H9 (cell line): ENCODE results near the gene MYCBPAP. TPM values are rescaled to one million over a fixed set of nuclear protein-coding genes. Genes with fewer than 3 reads are reported as not detected.

Source experiments
- DNase-seq: peaks from one replicate; pipeline ENCODE4 v3.0.0-alpha.2; 2017
- H2AFZ ChIP-seq: one replicate; pipeline ENCODE4 v1.6.1; 2013; ENCODE audit warnings: mild to moderate bottlenecking, low read length, control low read depth, moderate library complexity
- H2AK5ac ChIP-seq: 2 replicates; pipeline ENCODE4 v1.6.1; 2013; ENCODE audit warnings: low read length, control low read depth, mixed read lengths; ENCODE audit not compliant: insufficient read length
- H2BK120ac ChIP-seq: one replicate; pipeline ENCODE4 v1.6.1; 2013; ENCODE audit warnings: low read depth, mild to moderate bottlenecking, low read length, control low read depth, inconsistent platforms; ENCODE audit not compliant: poor library complexity, severe bottlenecking
- H2BK12ac ChIP-seq: 2 replicates; pipeline ENCODE4 v1.6.1; 2013; ENCODE audit warnings: low read length, control low read depth, mixed read lengths, low read depth; ENCODE audit not compliant: insufficient read length
- H2BK15ac ChIP-seq: 2 replicates; pipeline ENCODE4 v1.6.1; 2013; ENCODE audit warnings: low read depth, low read length, control low read depth
- H2BK20ac ChIP-seq: one replicate; pipeline ENCODE4 v1.6.1; 2013; ENCODE audit warnings: low read depth, mild to moderate bottlenecking, low read length, control low read depth, inconsistent platforms; ENCODE audit not compliant: poor library complexity, severe bottlenecking
- H2BK5ac ChIP-seq: 2 replicates; pipeline ENCODE4 v1.6.1; 2013; ENCODE audit warnings: low read length, control low read depth, mixed read lengths; ENCODE audit not compliant: insufficient read length
- H3K14ac ChIP-seq: 2 replicates; pipeline ENCODE4 v1.6.1; 2013; ENCODE audit warnings: low read length, control low read depth; ENCODE audit not compliant: insufficient read depth
- H3K18ac ChIP-seq: 2 replicates; pipeline ENCODE4 v1.6.1; 2013; ENCODE audit warnings: low read depth, mild to moderate bottlenecking, mixed read lengths, low read length, control low read depth; ENCODE audit not compliant: insufficient read length
- H3K23ac ChIP-seq: 2 replicates; pipeline ENCODE4 v1.6.1; 2013; ENCODE audit warnings: low read length, control low read depth, mixed read lengths, low read depth; ENCODE audit not compliant: insufficient read length
- H3K23me2 ChIP-seq: 2 replicates; pipeline ENCODE4 v1.6.1; 2013; ENCODE audit warnings: low read depth, mild to moderate bottlenecking, mixed read lengths, low read length, control low read depth; ENCODE audit not compliant: insufficient read length, poor library complexity, severe bottlenecking
- H3K27ac ChIP-seq: 2 replicates; pipeline ENCODE4 v1.5.1; 2013; ENCODE audit warnings: low read length, control low read depth, mixed read lengths, low read depth; ENCODE audit not compliant: insufficient read length
- H3K27me3 ChIP-seq: 2 replicates; pipeline ENCODE4 v1.6.1; 2013; ENCODE audit warnings: low read length, control low read depth, inconsistent platforms; ENCODE audit not compliant: insufficient read depth
- H3K4ac ChIP-seq: 2 replicates; pipeline ENCODE4 v1.6.1; 2013; ENCODE audit warnings: low read depth, mild to moderate bottlenecking, control low read depth, inconsistent platforms, low read length, moderate library complexity
- H3K4me1 ChIP-seq: 2 replicates; pipeline ENCODE4 v1.6.1; 2013; ENCODE audit warnings: low read length, control low read depth, inconsistent platforms; ENCODE audit not compliant: insufficient read depth
- H3K4me2 ChIP-seq: 2 replicates; pipeline ENCODE4 v1.6.1; 2013; ENCODE audit warnings: low read length, control low read depth, mixed read lengths; ENCODE audit not compliant: insufficient read length, insufficient read depth
- H3K56ac ChIP-seq: 2 replicates; pipeline ENCODE4 v1.6.1; 2013; ENCODE audit warnings: low read depth, mild to moderate bottlenecking, mixed read lengths, low read length, control low read depth; ENCODE audit not compliant: insufficient read length
- H3K79me1 ChIP-seq: 2 replicates; pipeline ENCODE4 v1.6.1; 2013; ENCODE audit warnings: low read depth, mild to moderate bottlenecking, moderate library complexity, low read length, control low read depth, inconsistent platforms; ENCODE audit not compliant: insufficient read depth, poor library complexity, severe bottlenecking
- H3K79me2 ChIP-seq: 2 replicates; pipeline ENCODE4 v1.6.1; 2013; ENCODE audit warnings: low read length, control low read depth, inconsistent platforms; ENCODE audit not compliant: insufficient read depth
- H3K9ac ChIP-seq: 2 replicates; pipeline ENCODE4 v1.6.1; 2013; ENCODE audit warnings: low read length, control low read depth, mixed read lengths; ENCODE audit not compliant: insufficient read length; ENCODE audit errors: extremely low read depth
- H3K9me3 ChIP-seq: one replicate; pipeline ENCODE4 v1.6.1; 2013; ENCODE audit warnings: low read depth, low read length, inconsistent platforms; ENCODE audit not compliant: control insufficient read depth
- H3T11ph ChIP-seq: one replicate; pipeline ENCODE4 v1.6.1; 2013; ENCODE audit warnings: mild to moderate bottlenecking, low read length, control low read depth, inconsistent platforms
- H4K20me1 ChIP-seq: one replicate; pipeline ENCODE4 v1.6.1; 2013; ENCODE audit not compliant: control insufficient read depth, insufficient read length, insufficient read depth
- H4K5ac ChIP-seq: 2 replicates; pipeline ENCODE4 v1.6.1; 2013; ENCODE audit warnings: low read depth, mild to moderate bottlenecking, mixed read lengths, low read length, control low read depth; ENCODE audit not compliant: insufficient read length
- H4K8ac ChIP-seq: replicated peaks from 2 replicates; pipeline ENCODE4 v1.6.1; 2013; ENCODE audit warnings: low read length, control low read depth, mixed read lengths, low read depth; ENCODE audit not compliant: insufficient read length
- H4K91ac ChIP-seq: 2 replicates; pipeline ENCODE4 v1.6.1; 2013; ENCODE audit warnings: low read depth, mild to moderate bottlenecking, moderate library complexity, mixed read lengths, low read length, control low read depth; ENCODE audit not compliant: insufficient read length
- H3K27ac Mint-ChIP-seq, 3 experiments: 2 replicates in 2 of 3; 3 replicates in 1 of 3; pipeline ENCODE4 v1.8.0; 2020 to 2021; ENCODE audit warnings: mixed read lengths in 3 of 3, mild to moderate bottlenecking in 1 of 3, moderate library complexity in 1 of 3
- H3K27me3 Mint-ChIP-seq: 2 replicates; pipeline ENCODE4 v1.8.0; 2021; ENCODE audit warnings: low read depth, mild to moderate bottlenecking, moderate library complexity, mixed read lengths
- H3K36me3 Mint-ChIP-seq, 3 experiments: 2 replicates in 2 of 3; 3 replicates in 1 of 3; pipeline ENCODE4 v1.8.0; 2020 to 2021; ENCODE audit warnings: low read depth in 3 of 3, mixed read lengths in 3 of 3; ENCODE audit not compliant: insufficient read depth in 1 of 3
- H3K4me1 Mint-ChIP-seq, 2 experiments: 2 replicates each; pipeline ENCODE4 v1.8.0; 2020; ENCODE audit warnings: mixed read lengths in 2 of 2
- H3K4me3 Mint-ChIP-seq, 2 experiments: 2 replicates in 1 of 2; 3 replicates in 1 of 2; pipeline ENCODE4 v1.8.0; 2020 to 2021; ENCODE audit warnings: mild to moderate bottlenecking in 2 of 2, mixed read lengths in 2 of 2, moderate library complexity in 1 of 2
- H3K9me3 Mint-ChIP-seq, 2 experiments: 2 replicates in 1 of 2; 3 replicates in 1 of 2; pipeline ENCODE4 v1.8.0; 2020; ENCODE audit warnings: mild to moderate bottlenecking in 2 of 2, mixed read lengths in 2 of 2, moderate library complexity in 1 of 2
- CTCF ChIP-seq: fragments of 200-600 bp; sonication (generic); conservative IDR thresholded peaks from 3 replicates; pipeline ENCODE4 v1.8.0; 2021; ENCODE audit warnings: antibody characterized with exemption, mild to moderate bottlenecking
- WGBS: extraction: QIAGEN DNeasy Blood & Tissue Kit; methylation state at CpG from one replicate; pipeline ENCODE4 v1.1.7; 2013; ENCODE audit warnings: missing lambda C conversion rate, low lambda C conversion rate, mixed read lengths; ENCODE audit not compliant: insufficient read length; ENCODE audit errors: extremely low coverage; 5-methylcytosine and 5-hydroxymethylcytosine counted together
- total RNA-seq: library from RNA; stranded (reverse); gene quantifications from 2 replicates; pipeline ENCODE4 v1.2.1, GENCODE V29; 2021

MYCBPAP gene
- total RNA-seq, 1 experiment from 2014 or later, result 1.7 TPM

- no peak overlapping the region for H2BK12ac ChIP-seq
- Mint-ChIP-seq H3K27ac (no peak overlapping the region), H3K27me3 (no peaks in the 10 kb centered on the region), H3K9me3 (no peaks in the 10 kb centered on the region), H3K4me3 (no peak overlapping the region), H3K4me1 (no peaks in the 10 kb centered on the region), H3K36me3 (peaks cover 0 to 2% (median 0%) of the 10 kb centered on the region in 3 experiments; a peak in 2 of 7 replicates)
- H3K4me1 ChIP-seq, result no peaks in the 10 kb centered on the region
- no peak overlapping the region for H3K9ac ChIP-seq
- no peak overlapping the region for H3K27ac ChIP-seq
- H3K4ac ChIP-seq, result no peak overlapping the region
- DNase-seq, result no peak
- H2AFZ ChIP-seq, result no peak overlapping the region
- no peak overlapping the region for H2BK15ac ChIP-seq
- no peaks in the 10 kb centered on the region for H3K79me1 ChIP-seq
- no peaks in the 10 kb centered on the region for H4K20me1 ChIP-seq
- TF ChIP-seq CTCF, result no peak
- no peak overlapping the region for H2BK5ac ChIP-seq
- H3K27me3 ChIP-seq, result no peaks in the 10 kb centered on the region
- H4K91ac ChIP-seq, result no peak overlapping the region
- no peaks in the 10 kb centered on the region for H3K79me2 ChIP-seq
- no peak overlapping the region for H3K18ac ChIP-seq
- no peak overlapping the region for H3K14ac ChIP-seq
- H3K56ac ChIP-seq, result no peak overlapping the region
- peaks cover 3% of the 10 kb centered on the region for H3K23me2 ChIP-seq
- H3K23ac ChIP-seq, result no peak overlapping the region
- H4K5ac ChIP-seq, result no peak overlapping the region
- WGBS, result no CpG with 5 or more reads among the region's 4 CpGs
- no peaks in the 10 kb centered on the region for H3K9me3 ChIP-seq
- no peak overlapping the region for H3K4me2 ChIP-seq
- H4K8ac ChIP-seq, result no peak overlapping the region
- H2BK120ac ChIP-seq, result no peak overlapping the region
- no peak overlapping the region for H2BK20ac ChIP-seq
- H3T11ph ChIP-seq, result no peak overlapping the region
- no peak overlapping the region for H2AK5ac ChIP-seq
These were observed 48.5 kb upstream of the MYCBPAP start for GRCh38 chr17:50459756-50460155.
